RWPE2 (cell line): Measurements from ENCODE around the gene PCNA.

Source experiments
- ATAC-seq: fragments of 200-7000 bp; cut with Tn5 transposase; 3 replicates; pipeline ENCODE4 v1.9.1; 2021; ENCODE audit warnings: low read depth
- DNase-seq: peaks from one replicate; pipeline ENCODE4 v3.0.0-alpha.2; 2020; ENCODE audit warnings: low spot score
- H3K27ac ChIP-seq: fragments of 450-650 bp; 2 replicates; pipeline ENCODE4 v1.5.1; 2017; ENCODE audit warnings: mild to moderate bottlenecking; ENCODE audit not compliant: poor library complexity, severe bottlenecking
- H3K27me3 ChIP-seq: fragments of 250-450 bp; sonication (Bioruptor Pico); 2 replicates; pipeline ENCODE4 v1.5.1; 2021; ENCODE audit warnings: mild to moderate bottlenecking, moderate library complexity; ENCODE audit not compliant: insufficient read depth, poor library complexity, severe bottlenecking
- H3K36me3 ChIP-seq: fragments of 250-450 bp; sonication (Bioruptor Pico); 2 replicates; pipeline ENCODE4 v1.5.1; 2020; ENCODE audit warnings: low read depth, mild to moderate bottlenecking, moderate library complexity
- H3K4me1 ChIP-seq: fragments of 250-450 bp; sonication (Bioruptor Pico); 2 replicates; pipeline ENCODE4 v1.5.1; 2021; ENCODE audit warnings: mild to moderate bottlenecking, moderate library complexity; ENCODE audit not compliant: insufficient read depth, poor library complexity, severe bottlenecking
- H3K4me3 ChIP-seq: fragments of 250-450 bp; sonication (Bioruptor Pico); 2 replicates; pipeline ENCODE4 v1.5.1; 2021; ENCODE audit warnings: mild to moderate bottlenecking, moderate library complexity; ENCODE audit not compliant: severe bottlenecking
- H3K9me3 ChIP-seq: fragments of 250-450 bp; sonication (Bioruptor Pico); 2 replicates; pipeline ENCODE4 v1.5.1; 2021; ENCODE audit warnings: mild to moderate bottlenecking, moderate library complexity; ENCODE audit not compliant: severe bottlenecking
- TF ChIP-seq, protein P1 (sequence below): fragments of 450-650 bp; IDR thresholded peaks from one replicate; pipeline ENCODE4 v1.5.1; 2017; ENCODE audit warnings: mild to moderate bottlenecking, moderate library complexity; ENCODE audit not compliant: poor library complexity, severe bottlenecking

PCNA gene

DNA sequence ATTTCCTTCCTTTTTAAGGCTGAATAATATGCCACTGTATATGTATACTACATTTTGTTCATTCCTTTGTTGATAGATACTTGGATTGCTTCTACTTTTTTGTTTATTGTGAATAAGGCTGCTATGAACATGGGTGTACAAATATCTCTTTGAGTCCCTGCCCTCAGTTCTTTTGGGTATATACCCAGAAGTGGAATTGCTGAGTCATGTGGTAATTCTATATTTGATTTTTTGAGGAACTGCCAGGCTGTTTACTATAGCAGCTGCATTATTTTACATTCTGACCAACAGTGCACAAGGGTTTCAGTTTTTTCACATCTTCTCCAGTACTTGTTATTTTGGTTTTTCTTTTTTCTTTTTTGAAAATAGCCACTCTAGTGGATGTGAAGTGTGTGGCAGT is 41.1 kb upstream of the PCNA start:
- H3K36me3 ChIP-seq, result no peaks in the 10 kb centered on the region
- no peak for ATAC-seq
- TF ChIP-seq, protein P1, sequence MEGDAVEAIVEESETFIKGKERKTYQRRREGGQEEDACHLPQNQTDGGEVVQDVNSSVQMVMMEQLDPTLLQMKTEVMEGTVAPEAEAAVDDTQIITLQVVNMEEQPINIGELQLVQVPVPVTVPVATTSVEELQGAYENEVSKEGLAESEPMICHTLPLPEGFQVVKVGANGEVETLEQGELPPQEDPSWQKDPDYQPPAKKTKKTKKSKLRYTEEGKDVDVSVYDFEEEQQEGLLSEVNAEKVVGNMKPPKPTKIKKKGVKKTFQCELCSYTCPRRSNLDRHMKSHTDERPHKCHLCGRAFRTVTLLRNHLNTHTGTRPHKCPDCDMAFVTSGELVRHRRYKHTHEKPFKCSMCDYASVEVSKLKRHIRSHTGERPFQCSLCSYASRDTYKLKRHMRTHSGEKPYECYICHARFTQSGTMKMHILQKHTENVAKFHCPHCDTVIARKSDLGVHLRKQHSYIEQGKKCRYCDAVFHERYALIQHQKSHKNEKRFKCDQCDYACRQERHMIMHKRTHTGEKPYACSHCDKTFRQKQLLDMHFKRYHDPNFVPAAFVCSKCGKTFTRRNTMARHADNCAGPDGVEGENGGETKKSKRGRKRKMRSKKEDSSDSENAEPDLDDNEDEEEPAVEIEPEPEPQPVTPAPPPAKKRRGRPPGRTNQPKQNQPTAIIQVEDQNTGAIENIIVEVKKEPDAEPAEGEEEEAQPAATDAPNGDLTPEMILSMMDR, result no peak
- no peaks in the 10 kb centered on the region for H3K9me3 ChIP-seq
- H3K4me3 ChIP-seq, result no peak overlapping the region
- H3K4me1 ChIP-seq, result peaks cover 5% of the 10 kb centered on the region
- H3K27me3 ChIP-seq, result no peaks in the 10 kb centered on the region
- no peak overlapping the region for H3K27ac ChIP-seq
- no peak for DNase-seq

DNA sequence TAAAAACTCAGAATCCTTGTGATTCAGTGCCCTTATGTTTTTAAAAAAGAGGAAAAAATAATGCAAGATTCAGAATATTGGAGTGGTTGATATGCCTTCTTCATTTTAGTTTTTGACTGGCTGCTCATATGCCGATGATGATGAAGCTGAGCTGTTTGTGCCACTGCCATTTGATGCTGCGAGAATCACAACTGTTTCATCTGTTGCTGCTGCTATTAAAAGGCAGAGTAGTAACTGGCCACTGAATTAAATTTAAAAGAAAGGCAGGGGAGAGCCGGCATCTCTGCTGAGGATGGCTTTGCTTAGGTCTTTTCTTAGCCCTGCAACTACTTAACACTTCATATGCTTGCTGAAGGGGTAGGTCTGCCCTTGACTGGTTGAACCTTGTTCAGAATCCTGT is 40.2 kb upstream of the PCNA start:
- no peaks in the 10 kb centered on the region for H3K36me3 ChIP-seq
- TF ChIP-seq, protein P1, result no peak
- no peaks in the 10 kb centered on the region for H3K9me3 ChIP-seq
- H3K4me3 ChIP-seq, result no peak overlapping the region
- H3K27me3 ChIP-seq, result no peaks in the 10 kb centered on the region
- no peak for DNase-seq
- no peak overlapping the region for H3K27ac ChIP-seq
- peaks cover 5% of the 10 kb centered on the region for H3K4me1 ChIP-seq
- ATAC-seq, result no peak

GRCh38 chr20:5156675-5157448 is 37.1 kb upstream of the PCNA start:
- TF ChIP-seq, protein P1, result no peak
- Histone ChIP-seq H3K27ac (no peak overlapping the region), H3K36me3 (no peaks in the 10 kb centered on the region), H3K27me3 (no peaks in the 10 kb centered on the region), H3K9me3 (no peaks in the 10 kb centered on the region), H3K4me1 (peaks cover 20% of the 10 kb centered on the region), H3K4me3 (no peak overlapping the region)
- ATAC-seq, result no peak
- DNase-seq, result no peak

- Histone ChIP-seq H3K27me3 (no peaks in the 10 kb centered on the region), H3K27ac (no peak overlapping the region), H3K9me3 (no peaks in the 10 kb centered on the region), H3K4me3 (no peak overlapping the region), H3K4me1 (peaks cover 22% of the 10 kb centered on the region), H3K36me3 (no peaks in the 10 kb centered on the region)
- ATAC-seq (no peak), DNase-seq (no peak)
- TF ChIP-seq, protein P1, result no peak
Measured at GRCh38 chr20:5155404-5155803, 35.6 kb upstream of the PCNA start.

GRCh38 chr20:5154543-5154925 is 34.8 kb upstream of the PCNA start:
- Histone ChIP-seq H3K27me3 (no peaks in the 10 kb centered on the region), H3K4me1 (peaks cover 23% of the 10 kb centered on the region), H3K4me3 (no peak overlapping the region), H3K9me3 (no peaks in the 10 kb centered on the region), H3K27ac (peak overlapping the region; percentile 53), H3K36me3 (no peaks in the 10 kb centered on the region)
- ATAC-seq (no peak), DNase-seq (no peak)
- TF ChIP-seq, protein P1, result no peak
